HG03097 (cell line): ENCODE data around the gene CYP24A1.

Experiments
- ATAC-seq: cut with Tn5 transposase; IDR thresholded peaks from one replicate; pipeline ENCODE4 v1.9.1; 2021; ENCODE audit not compliant: unreplicated experiment, low FRiP score

The CYP24A1 gene

GRCh38 chr20:54116550-54117235 lies 57.1 kb downstream of the CYP24A1 start:
- no peak for ATAC-seq

GRCh38 chr20:54115172-54115854 lies 58.5 kb downstream of the CYP24A1 start:
- no peak for ATAC-seq

- no peak for ATAC-seq
Observed at GRCh38 chr20:54114109-54114508, 59.7 kb downstream of the CYP24A1 start.

GRCh38 chr20:54113566-54113965 lies 60.2 kb downstream of the CYP24A1 start:
- ATAC-seq = no peak

- no peak for ATAC-seq
Observed at GRCh38 chr20:54112221-54112884, 61.4 kb downstream of the CYP24A1 start.

- ATAC-seq = no peak
Observed at GRCh38 chr20:54111460-54111859, 62.3 kb downstream of the CYP24A1 start.

- ATAC-seq = no peak
Observed at GRCh38 chr20:54110457-54110856, 63.3 kb downstream of the CYP24A1 start.

GRCh38 chr20:54110041-54110440 lies 63.7 kb downstream of the CYP24A1 start:
- no peak for ATAC-seq

GRCh38 chr20:54108817-54109216 lies 65.0 kb downstream of the CYP24A1 start:
- ATAC-seq = no peak

GRCh38 chr20:54108326-54108642 lies 65.5 kb downstream of the CYP24A1 start:
- ATAC-seq = no peak

GRCh38 chr20:54107600-54108325 lies 66.0 kb downstream of the CYP24A1 start:
- ATAC-seq = no peak

GRCh38 chr20:54107181-54107580 lies 66.6 kb downstream of the CYP24A1 start:
- no peak for ATAC-seq

GRCh38 chr20:54106162-54106561 lies 67.6 kb downstream of the CYP24A1 start:
- no peak for ATAC-seq

- no peak for ATAC-seq
Observed at GRCh38 chr20:54105653-54106052, 68.1 kb downstream of the CYP24A1 start.

GRCh38 chr20:54104781-54105180 lies 69.0 kb downstream of the CYP24A1 start:
- no peak for ATAC-seq

- ATAC-seq = no peak
Observed at GRCh38 chr20:54103762-54104600, 69.8 kb downstream of the CYP24A1 start.
